HepG2 (cell line): ENCODE results near the gene KCNK5. TPM values are rescaled to one million over a fixed set of nuclear protein-coding genes. Genes with fewer than 3 reads are reported as not detected.

Source experiments
- ATAC-seq: fragments of 200-7000 bp; cut with Tn5 transposase; 3 replicates; pipeline ENCODE4 v1.9.1; 2020; ENCODE audit warnings: mild to moderate bottlenecking, moderate library complexity
- BruUV-seq: library from RNA; stranded (reverse); fragments of 400-500 nt; replicated peaks from 2 replicates; lab custom pipeline; 2021; lab: Mats Ljungman, UMichigan
- CTCF ChIA-PET: fragments of 300-600 bp; formaldehyde crosslinking; extraction: SDS; loops from one replicate; lab custom pipeline; 2021; ENCODE audit warnings: low total read pairs, inconsistent platforms, low intra/inter-chr PET ratio; lab: Yijun Ruan, JAX
- POLR2A ChIA-PET: fragments of 350-600 bp; sonication (Branson Sonifier 250); formaldehyde crosslinking; loops from one replicate; lab custom pipeline; 2020; ENCODE audit warnings: antibody characterized with exemption, inconsistent platforms; lab: Yijun Ruan, JAX
- DNase-seq: peaks from one replicate; pipeline ENCODE4 v3.0.0-alpha.2; 2015; ENCODE audit warnings: low spot score
- FAIRE-seq: peaks from 3 replicates; lab custom pipeline; 2011; peaks lifted over from hg19 to GRCh38; lab: Jason Lieb, UNC
- H2AFZ ChIP-seq: one replicate; pipeline ENCODE4 v1.6.1; 2011; ENCODE audit warnings: low read length, inconsistent platforms
- H3K27ac ChIP-seq: fragments of 300-600 bp; 3 replicates; pipeline ENCODE4 v1.8.0; 2011; ENCODE audit warnings: mixed run types, mild to moderate bottlenecking, mixed read lengths, low read length, inconsistent platforms; ENCODE audit not compliant: insufficient read depth; ENCODE audit errors: extremely low read length
- H3K27me3 ChIP-seq, 2 experiments: fragments of 200-600 bp in 1 of 2; 2 replicates in 1 of 2; 3 replicates in 1 of 2; pipeline versions ENCODE4 v1.6.0 to v1.8.0; 2011; ENCODE audit warnings: low read length in 2 of 2, mild to moderate bottlenecking in 2 of 2, moderate library complexity in 2 of 2, inconsistent platforms in 1 of 2; ENCODE audit not compliant: insufficient read depth in 2 of 2, control insufficient read depth in 1 of 2
- H3K36me3 ChIP-seq, 2 experiments: fragments of 200-600 bp in 1 of 2; replicated peaks in 1 of 2; 2 replicates in 1 of 2; 3 replicates in 1 of 2; pipeline versions ENCODE4 v1.5.1 to v1.8.0; 2011; ENCODE audit warnings: low read length in 2 of 2, inconsistent platforms in 1 of 2; ENCODE audit not compliant: insufficient read depth in 2 of 2, control insufficient read depth in 1 of 2
- H3K4me1 ChIP-seq: 2 replicates; pipeline ENCODE4 v1.5.1; 2012; ENCODE audit warnings: low read length, inconsistent platforms; ENCODE audit not compliant: insufficient read depth
- H3K4me2 ChIP-seq: 2 replicates; pipeline ENCODE4 v1.6.0; 2011; ENCODE audit warnings: low read depth, low read length, inconsistent platforms
- H3K4me3 ChIP-seq, 3 experiments: fragments of 200-600 bp in 1 of 3; sonication (generic), shearing (Covaris generic) in 1 of 3; replicated peaks in 1 of 3; 2 replicates each; pipeline ENCODE4 v1.5.1; 2011 to 2016; ENCODE audit warnings: low read length in 3 of 3, inconsistent platforms in 2 of 3, low read depth in 2 of 3, mild to moderate bottlenecking in 2 of 3, control low read depth in 1 of 3, mixed read lengths in 1 of 3; ENCODE audit not compliant: insufficient read depth in 1 of 3
- H3K79me2 ChIP-seq: one replicate; pipeline ENCODE4 v1.6.1; 2011; ENCODE audit warnings: low read length, inconsistent platforms; ENCODE audit not compliant: insufficient read depth
- H3K9ac ChIP-seq: 2 replicates; pipeline ENCODE4 v1.6.0; 2011; ENCODE audit warnings: mild to moderate bottlenecking, low read depth, low read length, inconsistent platforms; ENCODE audit not compliant: insufficient read depth
- H3K9me3 ChIP-seq: 2 replicates; pipeline ENCODE4 v1.5.1; 2012; ENCODE audit warnings: mild to moderate bottlenecking, low read length
- H4K20me1 ChIP-seq: 2 replicates; pipeline ENCODE4 v1.6.0; 2011; ENCODE audit warnings: inconsistent platforms, mild to moderate bottlenecking, low read length, moderate library complexity; ENCODE audit not compliant: insufficient read depth
- ARNT ChIP-seq: fragments of 450-650 bp; IDR thresholded peaks from 2 replicates; pipeline ENCODE4 v1.6.1; 2017
- MLXIP ChIP-seq: sonication (generic); formaldehyde crosslinking; IDR thresholded peaks from 2 replicates; pipeline ENCODE4 v1.9.0; 2021; ENCODE audit warnings: missing genetic modification reagents, borderline replicate concordance
- NKX3-1 ChIP-seq: sonication (generic); formaldehyde crosslinking; IDR thresholded peaks from 2 replicates; pipeline ENCODE4 v1.5.0; 2020; ENCODE audit warnings: missing genetic modification reagents
- RNF2 ChIP-seq: fragments of 450-650 bp; conservative IDR thresholded peaks from 2 replicates; pipeline ENCODE4 v1.6.1; 2016; ENCODE audit warnings: low read depth
- SP1 ChIP-seq, 2 experiments: fragments of 450-650 bp in 1 of 2; sonication (generic) in 1 of 2; formaldehyde crosslinking in 1 of 2; IDR thresholded peaks; 2 replicates each; pipeline versions ENCODE4 v1.4.0 to v1.6.1; 2016 to 2020; ENCODE audit warnings: missing genetic modification reagents in 1 of 2
- TEAD3 ChIP-seq: optimal IDR thresholded peaks from 2 replicates; pipeline ENCODE3; 2016; ENCODE audit warnings: borderline replicate concordance
- TGIF2 ChIP-seq: IDR thresholded peaks from 2 replicates; pipeline ENCODE4 v1.6.1; 2016; ENCODE audit warnings: control low read depth, missing compliant biosample characterization
- WGBS: methylation state at CpG from one replicate; pipeline ENCODE4 v1.1.6; 2017; ENCODE audit warnings: low lambda C conversion rate; 5-methylcytosine and 5-hydroxymethylcytosine counted together
- in situ Hi-C: cut with HindIII; loops from 2 replicates; pipeline ENCODE4 v1.10.0; 2017; ENCODE audit warnings: low pct_unique_long_range_greater_than_20kb; ENCODE audit not compliant: extremely low pct_ligation_motif_present
- intact Hi-C: fragments of 100-400 bp; cut with micrococcal nuclease; formaldehyde crosslinking; loops from one replicate; pipeline ENCODE4 v1.10.0; 2022; ENCODE audit not compliant: unreplicated experiment
- polyA plus RNA-seq, 8 experiments: library from polyadenylated mRNA; depleted of rRNA in 3 of 8; stranded (reverse) in 7 of 8; unstranded in 1 of 8; fragments of >200 nt; fragmentation: Illumina TruSeq in 4 of 8; extraction: Trizol in 4 of 8; gene quantifications; 2 replicates each; pipeline versions ENCODE4 v1.2.1 to v1.2.3, GENCODE V29; 2011 to 2016; ENCODE audit warnings: low read depth in 4 of 8, missing spikeins in 1 of 8, mixed read lengths in 1 of 8; ENCODE audit not compliant: insufficient read depth in 1 of 8
- total RNA-seq, 5 experiments: library from RNA; depleted of rRNA; stranded (reverse); fragments of >200 nt; fragmentation: Illumina TruSeq; extraction: Trizol; gene quantifications; 2 replicates each; pipeline ENCODE4 v1.2.3, GENCODE V29; 2016; ENCODE audit warnings: low read depth in 1 of 5

Gene KCNK5
- total and polyA plus RNA-seq, 2 of the 13 experiments (the other 11 are each of a cell fraction or from before 2014, with no cell fraction given) = 0.04 TPM; not detected in 1

- no peak for TF ChIP-seq SP1 (IDR thresholded peaks at IDR 0.05)
- TF ChIP-seq SP1 (CRISPR knock-in tag; IDR thresholded peaks at IDR 0.05) = no peak
- TF ChIP-seq TEAD3 (CRISPR knock-in tag) = no peak
- no peak for TF ChIP-seq RNF2
- no peak for TF ChIP-seq ARNT
These were observed 59.6 kb downstream of the KCNK5 start (continued) for GRCh38 chr6:39169448-39170344.

- Histone ChIP-seq H3K4me1 (no peaks in the 10 kb centered on the region), H3K9ac (no peak overlapping the region), H3K27me3 (no peaks in the 10 kb centered on the region), H3K4me3 (no peak overlapping the region), H2AFZ (no peak overlapping the region), H3K27ac (no peak overlapping the region), H3K36me3 (no peaks in the 10 kb centered on the region), H4K20me1 (no peaks in the 10 kb centered on the region; the same call in 1 of the 2 replicates), H3K9me3 (peaks cover 12% of the 10 kb centered on the region; the same call in 1 of the 2 replicates), H3K79me2 (no peaks in the 10 kb centered on the region), H3K4me2 (no peak overlapping the region)
- no peak for DNase-seq
- no peak for FAIRE-seq
- ChIA-PET POLR2A (no interaction called here), CTCF (interaction anchor here (2.5 to 5.0 kb wide), 2 partner anchors 135 to 141 kb away, joined by 28 to 76 read pairs; no protein-coding TSS in a partner anchor)
- no TSS peak for BruUV-seq
- no peak for TF ChIP-seq NKX3-1 (CRISPR knock-in tag)
- no peak for TF ChIP-seq TGIF2 (CRISPR knock-in tag)
- TF ChIP-seq MLXIP (CRISPR knock-in tag) = no peak
- no peak for ATAC-seq
- WGBS = 31% methylated on average over 9 of the region's 10 CpGs
- intact Hi-C loops = no loop called here
- in situ Hi-C loops = loop anchor here (5.0 kb wide), 1 partner anchor 134 kb away; no protein-coding TSS in a partner anchor
These were observed 61.2 kb downstream of the KCNK5 start for GRCh38 chr6:39167866-39168625.
